Fibroblast of mammary gland (primary cell): ENCODE data around the gene AKTIP.

Experiments
- DNase-seq: peaks from one replicate; pipeline ENCODE4 v3.0.0-alpha.2; 2010; ENCODE audit warnings: low read depth
- H3K4me3 ChIP-seq: 2 replicates; pipeline ENCODE4 v1.5.1; 2011; ENCODE audit warnings: low read depth, mild to moderate bottlenecking, low read length, moderate library complexity; ENCODE audit not compliant: control insufficient read depth
- CTCF ChIP-seq: conservative IDR thresholded peaks from 2 replicates; pipeline ENCODE4 v1.5.1; 2011; ENCODE audit warnings: low read depth, low read length, inconsistent platforms; ENCODE audit not compliant: control insufficient read depth, insufficient read depth

The AKTIP gene

DNA sequence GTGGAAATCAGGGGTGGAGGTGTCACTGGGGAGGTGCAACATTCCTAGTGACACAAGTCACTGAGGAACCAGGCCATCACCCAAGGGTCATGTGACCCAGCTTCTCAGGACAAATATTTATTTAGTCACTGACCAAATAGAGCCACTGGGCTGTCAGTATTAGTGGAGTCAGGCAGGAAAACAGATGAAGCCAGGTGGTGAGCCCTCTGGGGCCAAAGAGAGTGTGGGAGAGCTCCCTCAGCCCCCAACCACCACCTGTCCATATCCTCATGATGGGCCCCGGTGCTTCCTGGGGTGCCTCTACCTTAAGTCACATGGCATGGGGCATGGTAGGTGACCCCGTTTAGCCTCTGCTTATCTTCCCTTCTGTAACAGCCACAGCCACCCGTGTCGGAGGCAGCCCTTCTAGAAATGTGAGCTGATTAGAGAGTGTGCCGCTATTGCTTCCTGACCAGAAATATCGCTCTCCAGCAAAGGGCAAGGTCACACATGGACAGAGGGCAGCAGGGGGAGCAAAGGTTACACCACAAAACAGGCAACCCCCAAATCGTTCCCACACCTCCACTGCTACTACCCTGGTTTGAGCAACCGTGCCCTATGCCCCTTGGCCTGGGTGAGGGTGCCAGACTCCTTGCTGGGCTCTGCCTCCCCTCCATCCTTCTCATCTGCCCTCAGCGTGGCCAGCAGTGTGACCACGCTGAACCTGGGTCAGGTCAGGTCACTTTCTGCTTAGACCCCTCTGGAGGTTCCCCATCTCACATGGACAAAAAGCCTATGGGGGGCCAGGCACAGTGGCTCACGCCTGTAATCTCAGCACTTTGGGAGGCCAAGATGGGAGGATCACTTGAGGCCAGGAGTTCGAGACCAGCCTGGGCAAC is 8.6 kb upstream of the AKTIP start:
- DNase-seq: no peak
- no peak for TF ChIP-seq CTCF
- H3K4me3 ChIP-seq: no peak overlapping the region

- no peak overlapping the region for H3K4me3 ChIP-seq
- TF ChIP-seq CTCF: no peak
- DNase-seq: no peak
Measured at GRCh38 chr16:53511084-53511402, 8.0 kb upstream of the AKTIP start.

DNA sequence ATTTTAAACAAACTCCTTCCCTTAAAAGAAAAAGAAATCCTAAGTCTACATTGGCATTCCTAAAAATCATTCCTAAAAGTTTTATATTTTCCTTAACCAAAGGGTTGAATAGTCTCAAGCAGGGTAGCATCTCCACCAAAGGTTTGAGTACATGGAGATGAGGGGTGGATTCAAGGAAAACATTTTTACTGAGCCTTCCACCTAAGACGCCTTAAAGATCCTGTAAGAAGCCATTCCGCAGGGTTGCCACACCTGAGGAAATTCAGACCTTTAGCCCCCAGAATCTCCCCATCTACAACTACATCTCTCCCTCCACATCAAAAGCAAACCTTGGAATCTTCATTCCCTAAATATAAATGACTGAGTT is 7.7 kb upstream of the AKTIP start:
- no peak for TF ChIP-seq CTCF
- no peak overlapping the region for H3K4me3 ChIP-seq
- no peak for DNase-seq

DNA sequence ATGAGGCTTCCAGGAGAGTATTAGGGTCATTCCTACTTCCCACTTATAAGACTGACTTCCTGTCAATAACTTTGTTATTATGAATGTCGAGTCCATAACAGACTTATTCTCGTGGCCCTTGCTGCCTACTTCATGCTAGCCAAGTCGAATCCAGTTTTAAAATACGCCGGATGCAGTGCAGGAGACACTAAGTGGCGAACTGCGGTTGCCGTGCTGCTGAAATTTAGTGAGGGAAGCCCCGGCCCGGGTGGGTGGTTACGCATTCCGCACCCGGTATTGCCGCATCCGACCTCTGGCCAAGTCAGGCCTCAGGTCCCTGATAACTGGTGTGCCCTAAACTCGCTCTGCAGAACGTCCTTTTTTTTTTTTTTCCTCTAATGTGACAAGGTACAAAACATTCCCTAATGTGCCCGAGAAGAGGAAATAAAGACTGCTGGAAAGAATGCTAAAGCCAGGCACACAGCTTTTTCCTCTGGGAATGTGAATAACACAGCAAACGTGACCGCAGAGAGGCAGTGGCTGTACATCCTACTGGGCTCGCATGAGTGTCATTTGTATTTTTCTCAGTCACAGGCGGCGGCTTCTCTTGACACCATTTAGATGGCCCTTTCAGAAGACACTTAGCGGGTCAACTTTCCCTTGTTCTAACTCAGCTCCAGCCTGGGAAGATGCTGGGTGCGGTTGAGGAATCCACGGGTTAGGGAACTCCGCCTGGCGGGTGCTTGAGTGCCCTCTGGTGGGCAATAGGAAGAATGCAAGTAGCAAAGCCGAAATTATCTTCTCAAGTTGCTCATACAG is 7.1 kb upstream of the AKTIP start:
- peak; percentile 95 for TF ChIP-seq CTCF
- DNase-seq: peak; percentile 75
- no peak overlapping the region for H3K4me3 ChIP-seq

GRCh38 chr16:53507464-53508179 is 4.6 kb upstream of the AKTIP start:
- DNase-seq: peak; percentile 30
- TF ChIP-seq CTCF: no peak
- H3K4me3 ChIP-seq: no peak overlapping the region

DNA sequence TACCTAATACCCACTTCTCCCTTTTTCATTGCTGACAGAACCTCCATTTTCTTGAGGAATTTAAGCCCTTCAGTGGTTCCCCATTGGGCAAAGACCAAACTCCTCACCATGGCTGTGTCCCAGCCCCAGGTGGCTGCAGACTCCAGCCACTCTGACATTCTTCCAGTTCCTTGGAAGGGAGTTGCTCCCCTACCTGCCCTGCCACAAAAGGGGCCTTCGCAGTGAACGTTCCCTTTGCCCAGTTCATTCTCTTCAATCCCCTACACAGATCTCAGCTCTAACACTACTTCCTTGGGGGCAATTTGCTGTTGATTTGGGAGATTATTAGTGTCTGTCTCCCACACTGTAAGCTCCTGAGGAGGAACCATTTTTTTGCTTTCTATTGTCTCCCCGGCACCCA is 3.2 kb upstream of the AKTIP start:
- H3K4me3 ChIP-seq: no peak overlapping the region
- no peak for TF ChIP-seq CTCF
- no peak for DNase-seq
